ENCODE results near the gene OR10H5. TPM values are rescaled to one million over a fixed set of nuclear protein-coding genes. Genes with fewer than 3 reads are reported as not detected.

Gene OR10H5
- total and polyA plus RNA-seq, 2 experiments from 2014 or later: not detected

- no peak for TF ChIP-seq ZNF462 (CRISPR knock-in tag; IDR thresholded peaks at IDR 0.05)
- no peak for TF ChIP-seq ZNF331 (CRISPR knock-in tag; IDR thresholded peaks at IDR 0.05; ENCODE audit: low read depth)
These were observed 11.2 kb upstream of the OR10H5 start (continued) for GRCh38 chr19:15776264-15776663.

GRCh38 chr19:15776991-15777970 is 10.2 kb upstream of the OR10H5 start:
- no peaks in the 10 kb centered on the region for H3K4me1 Mint-ChIP-seq
- no peak for ATAC-seq
- no peaks in the 10 kb centered on the region for H4K20me1 ChIP-seq (replicated peaks; ENCODE audit: insufficient read depth)

More at GRCh38 chr19:15776991-15777970, 10.2 kb upstream of the OR10H5 start:
- H3K4me3 ChIP-seq: no peak overlapping the region
- H3K79me2 ChIP-seq (replicated peaks; ENCODE audit: insufficient read depth): no peaks in the 10 kb centered on the region
- no peaks in the 10 kb centered on the region for H3K9me2 ChIP-seq (ENCODE audit: insufficient read depth)
- no peak for DNase-seq (ENCODE audit: low spot score)
- no peaks in the 10 kb centered on the region for H3K4me1 ChIP-seq (ENCODE audit: insufficient read depth)
- Mint-ChIP-seq H3K36me3 (ENCODE audit: low read depth) (peaks cover 50% of the 10 kb centered on the region), H3K27ac (no peak overlapping the region), H3K4me3 (no peak overlapping the region), H3K9me3 (peaks cover 92% of the 10 kb centered on the region), H3K27me3 (ENCODE audit: insufficient read depth, low read depth, poor library complexity) (peaks cover 11% of the 10 kb centered on the region)
- no peak overlapping the region for H2AFZ ChIP-seq
- TF ChIP-seq STAT1 (IDR thresholded peaks at IDR 0.05; ENCODE audit: unreplicated experiment) (no peak), CREB1 (CRISPR knock-in tag; IDR thresholded peaks at IDR 0.05; ENCODE audit: low read depth) (no peak), REST (IDR thresholded peaks at IDR 0.05; ENCODE audit: unreplicated experiment) (no peak), ETS1 (IDR thresholded peaks at IDR 0.05) (no peak), ZNF331 (CRISPR knock-in tag; IDR thresholded peaks at IDR 0.05; ENCODE audit: low read depth) (no peak), JUNB (IDR thresholded peaks at IDR 0.05; ENCODE audit: unreplicated experiment) (no peak), NANOG (IDR thresholded peaks at IDR 0.05; ENCODE audit: borderline replicate concordance) (no peak)
- H3F3A ChIP-seq (replicated peaks; ENCODE audit: low read depth): no peaks in the 10 kb centered on the region
- no peaks in the 10 kb centered on the region for H3K36me3 ChIP-seq (ENCODE audit: insufficient read depth)
- no peak overlapping the region for H3K27ac ChIP-seq (ENCODE audit: low read depth)
- H3K27me3 ChIP-seq (ENCODE audit: insufficient read depth): no peaks in the 10 kb centered on the region
- no peak overlapping the region for H3K4me2 ChIP-seq

Measured in GM23338 (cell line).